ENCODE results near the gene KLHL30. TPM values are rescaled to one million over a fixed set of nuclear protein-coding genes. Genes with fewer than 3 reads are reported as not detected.

The KLHL30 gene
- total and polyA plus RNA-seq, 2 donors (not counting 1 experiment from before 2014, with no cell fraction given): 1.2 to 1.6 TPM

- Histone ChIP-seq H3K36me3 (ENCODE audit: control insufficient read depth, insufficient read depth, low read length) (no peaks in the 10 kb centered on the region), H3K27ac (ENCODE audit: insufficient read depth, low read length) (no peak overlapping the region), H3K9me3 (ENCODE audit: control insufficient read depth, insufficient read depth, low read depth, low read length) (no peaks in the 10 kb centered on the region), H2AFZ (ENCODE audit: low read length) (no peak overlapping the region), H3K9ac (ENCODE audit: insufficient read depth, low read length) (no peak overlapping the region), H3K79me2 (ENCODE audit: control insufficient read depth, insufficient read depth, low read length) (no peaks in the 10 kb centered on the region), H3K4me2 (ENCODE audit: extremely low read depth, insufficient read depth, low read length) (no peak overlapping the region), H3K4me3 (replicated peaks in 1 of 4; ENCODE audit: control extremely low read depth in 1 of 4, insufficient read depth in 1 of 4, low read depth in 3 of 4, low read length in 4 of 4) (no peak overlapping the region), H3K27me3 (ENCODE audit: control insufficient read depth, insufficient read depth, low read length) (no peaks in the 10 kb centered on the region), H4K20me1 (ENCODE audit: control insufficient read depth, extremely low read depth, insufficient read depth, low read length) (no peaks in the 10 kb centered on the region), H3K4me1 (ENCODE audit: control insufficient read depth, extremely low read depth, insufficient read depth, low read length) (peaks cover 12% of the 10 kb centered on the region)
- TF ChIP-seq CTCF (conservative IDR thresholded peaks at IDR 0.05 in 1 of 2, IDR thresholded peaks at IDR 0.05 in 1 of 2; ENCODE audit: low read depth in 1 of 2, low read length in 2 of 2): peak; percentile 8 to 18
- no peak for TF ChIP-seq EZH2 (IDR thresholded peaks at IDR 0.05; ENCODE audit: low read length, missing control alignments)
- DNase-seq (ENCODE audit: low read depth in 2 of 2): peak in 1 of 2 donors; percentile 64
Observed at GRCh38 chr2:238152771-238153688, 14.6 kb downstream of the KLHL30 start.

- H3K4me3 ChIP-seq (replicated peaks in 1 of 4; ENCODE audit: control extremely low read depth in 1 of 4, insufficient read depth in 1 of 4, low read depth in 3 of 4, low read length in 4 of 4): no peak overlapping the region
- H3K4me2 ChIP-seq (ENCODE audit: extremely low read depth, insufficient read depth, low read length): no peak overlapping the region
- H3K79me2 ChIP-seq (ENCODE audit: control insufficient read depth, insufficient read depth, low read length): no peaks in the 10 kb centered on the region
- H3K9me3 ChIP-seq (ENCODE audit: control insufficient read depth, insufficient read depth, low read depth, low read length): no peaks in the 10 kb centered on the region
- no peak overlapping the region for H3K9ac ChIP-seq (ENCODE audit: insufficient read depth, low read length)
- H2AFZ ChIP-seq (ENCODE audit: low read length): no peak overlapping the region
- no peak for DNase-seq (ENCODE audit: low read depth in 2 of 2)
- no peak overlapping the region for H3K27ac ChIP-seq (ENCODE audit: insufficient read depth, low read length)
- no peaks in the 10 kb centered on the region for H4K20me1 ChIP-seq (ENCODE audit: control insufficient read depth, extremely low read depth, insufficient read depth, low read length)
- no peaks in the 10 kb centered on the region for H3K36me3 ChIP-seq (ENCODE audit: control insufficient read depth, insufficient read depth, low read length)
- peaks cover 15% of the 10 kb centered on the region for H3K4me1 ChIP-seq (ENCODE audit: control insufficient read depth, extremely low read depth, insufficient read depth, low read length)
- TF ChIP-seq CTCF (conservative IDR thresholded peaks at IDR 0.05 in 1 of 2, IDR thresholded peaks at IDR 0.05 in 1 of 2; ENCODE audit: low read depth in 1 of 2, low read length in 2 of 2) (no peak), EZH2 (IDR thresholded peaks at IDR 0.05; ENCODE audit: low read length, missing control alignments) (no peak)
- H3K27me3 ChIP-seq (ENCODE audit: control insufficient read depth, insufficient read depth, low read length): no peaks in the 10 kb centered on the region
Observed at GRCh38 chr2:238154570-238154969, 16.1 kb downstream of the KLHL30 start.

GRCh38 chr2:238155051-238155760 lies 16.7 kb downstream of the KLHL30 start:
- Histone ChIP-seq H3K4me2 (ENCODE audit: extremely low read depth, insufficient read depth, low read length) (no peak overlapping the region), H2AFZ (ENCODE audit: low read length) (no peak overlapping the region), H3K27me3 (ENCODE audit: control insufficient read depth, insufficient read depth, low read length) (no peaks in the 10 kb centered on the region), H4K20me1 (ENCODE audit: control insufficient read depth, extremely low read depth, insufficient read depth, low read length) (no peaks in the 10 kb centered on the region), H3K9me3 (ENCODE audit: control insufficient read depth, insufficient read depth, low read depth, low read length) (no peaks in the 10 kb centered on the region), H3K79me2 (ENCODE audit: control insufficient read depth, insufficient read depth, low read length) (no peaks in the 10 kb centered on the region), H3K27ac (ENCODE audit: insufficient read depth, low read length) (peak overlapping the region; percentile 46), H3K9ac (ENCODE audit: insufficient read depth, low read length) (no peak overlapping the region), H3K4me1 (ENCODE audit: control insufficient read depth, extremely low read depth, insufficient read depth, low read length) (peaks cover 20% of the 10 kb centered on the region), H3K4me3 (replicated peaks in 1 of 4; ENCODE audit: control extremely low read depth in 1 of 4, insufficient read depth in 1 of 4, low read depth in 3 of 4, low read length in 4 of 4) (no peak overlapping the region), H3K36me3 (ENCODE audit: control insufficient read depth, insufficient read depth, low read length) (no peaks in the 10 kb centered on the region)
- peak; percentile 75 to 88 for DNase-seq (ENCODE audit: low read depth in 2 of 2)
- TF ChIP-seq CTCF (conservative IDR thresholded peaks at IDR 0.05 in 1 of 2, IDR thresholded peaks at IDR 0.05 in 1 of 2; ENCODE audit: low read depth in 1 of 2, low read length in 2 of 2): no peak
- no peak for TF ChIP-seq EZH2 (IDR thresholded peaks at IDR 0.05; ENCODE audit: low read length, missing control alignments)
